Activated gamma-delta T cell treated with Interleukin-2 at 50 U/mL for 16 hours (primary cell): ENCODE results near the gene PEPD.

Experiments
- DNase-seq: peaks from one replicate; pipeline ENCODE4 v3.0.0-alpha.2; 2020

PEPD gene

GRCh38 chr19:33405254-33405552 lies 116.4 kb downstream of the PEPD start:
- no peak for DNase-seq

- no peak for DNase-seq
Observed at GRCh38 chr19:33404506-33405253, 116.9 kb downstream of the PEPD start.

GRCh38 chr19:33403973-33404304 lies 117.7 kb downstream of the PEPD start:
- DNase-seq: no peak

GRCh38 chr19:33403221-33403972 lies 118.2 kb downstream of the PEPD start:
- no peak for DNase-seq

- DNase-seq: no peak
Observed at GRCh38 chr19:33402421-33403220, 119.0 kb downstream of the PEPD start.

GRCh38 chr19:33401683-33402420 lies 119.7 kb downstream of the PEPD start:
- no peak for DNase-seq

GRCh38 chr19:33400856-33401682 lies 120.5 kb downstream of the PEPD start:
- DNase-seq: no peak

GRCh38 chr19:33399745-33400681 lies 121.6 kb downstream of the PEPD start:
- no peak for DNase-seq

- no peak for DNase-seq
Observed at GRCh38 chr19:33399081-33399744, 122.4 kb downstream of the PEPD start.

GRCh38 chr19:33398361-33399060 lies 123.1 kb downstream of the PEPD start:
- no peak for DNase-seq

- no peak for DNase-seq
Observed at GRCh38 chr19:33397536-33398360, 123.8 kb downstream of the PEPD start.

- DNase-seq: no peak
Observed at GRCh38 chr19:33396701-33397535, 124.7 kb downstream of the PEPD start.

GRCh38 chr19:33395561-33396550 lies 125.7 kb downstream of the PEPD start:
- no peak for DNase-seq

GRCh38 chr19:33394723-33395560 lies 126.6 kb downstream of the PEPD start:
- no peak for DNase-seq

GRCh38 chr19:33394006-33394722 lies 127.4 kb downstream of the PEPD start:
- no peak for DNase-seq
